ENCODE measurements around the gene CNDP2.

GRCh38 chr18:74456349-74457042 is 39.7 kb upstream of the CNDP2 start:
- TF ChIP-seq ZNF451 (CRISPR knock-in tag; IDR thresholded peaks at IDR 0.05) (no peak), CEBPZ (IDR thresholded peaks at IDR 0.05; ENCODE audit: low read length) (no peak), USF2 (IDR thresholded peaks at IDR 0.05; ENCODE audit: low read depth, low read length) (no peak), USF2 (CRISPR knock-in tag; IDR thresholded peaks at IDR 0.05; ENCODE audit: borderline replicate concordance) (no peak), FOSL1 (CRISPR knock-in tag; IDR thresholded peaks at IDR 0.05; ENCODE audit: borderline replicate concordance) (no peak), ZNF558 (CRISPR knock-in tag; IDR thresholded peaks at IDR 0.05; ENCODE audit: borderline replicate concordance) (no peak), ZNF431 (CRISPR knock-in tag; IDR thresholded peaks at IDR 0.05; ENCODE audit: borderline replicate concordance, low read depth) (no peak), ZNF768 (CRISPR knock-in tag; IDR thresholded peaks at IDR 0.05) (no peak), HOXA7 (CRISPR knock-in tag; IDR thresholded peaks at IDR 0.05) (no peak), ZNF121 (CRISPR knock-in tag; IDR thresholded peaks at IDR 0.05) (no peak), CREB1 (IDR thresholded peaks at IDR 0.05) (no peak), CREB1 (CRISPR knock-in tag; IDR thresholded peaks at IDR 0.05) (no peak), KDM5A (IDR thresholded peaks at IDR 0.05; ENCODE audit: borderline replicate concordance, low read length) (no peak)

Measured in HepG2 (cell line).